ENCODE data around the gene EXOC4. TPM values are rescaled to one million over a fixed set of nuclear protein-coding genes. Genes with fewer than 3 reads are reported as not detected.
"Not testable (repeated sequence)": the region's sequence is repeated elsewhere in the genome, so short reads cannot be mapped to it uniquely, and the experiment has no call there.

Gene EXOC4
- polyA plus RNA-seq, 3 donors: 17.9 to 28.0 (median 22.3) TPM

DNA sequence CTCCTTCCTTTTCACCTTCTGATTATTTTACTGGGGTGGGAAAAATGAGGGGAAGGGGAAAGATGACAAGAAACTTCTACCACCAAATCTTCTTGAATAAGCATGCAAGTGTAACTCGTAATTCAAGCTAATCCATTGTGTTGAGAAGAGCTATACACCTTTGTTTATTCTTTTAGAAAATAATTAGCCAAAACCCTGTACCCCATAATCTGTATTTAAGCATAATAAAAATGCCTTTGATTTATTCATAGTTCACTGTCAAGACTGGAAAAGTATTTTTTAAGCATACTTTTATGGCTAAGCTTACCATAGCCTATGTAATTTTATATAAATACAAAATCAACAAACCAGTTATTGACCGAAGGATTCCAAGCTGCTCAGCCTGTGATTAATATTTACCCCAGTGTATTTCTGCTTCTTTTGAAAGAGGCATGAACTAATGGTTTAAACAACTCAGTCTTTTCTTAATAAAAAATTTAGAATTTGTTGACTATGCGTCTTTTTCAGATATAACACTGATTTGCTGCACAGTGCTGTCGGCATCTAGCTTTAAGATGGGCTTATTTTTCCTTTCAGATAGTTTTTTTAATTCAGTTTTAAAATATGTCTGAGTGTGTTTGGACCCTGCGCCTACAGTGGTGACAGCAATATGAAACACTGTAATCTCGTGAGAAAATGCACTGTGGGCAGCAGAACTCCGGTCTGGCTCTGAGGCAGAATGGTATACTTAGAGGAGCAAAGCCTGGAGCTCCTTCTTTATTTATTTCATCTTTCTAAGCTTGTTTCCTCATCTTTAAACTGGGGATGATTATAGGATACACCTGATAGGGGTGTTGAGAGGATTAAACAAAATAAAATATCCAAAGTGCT is 635.4 kb downstream of the EXOC4 start:
- WGBS, 3 donors: 30 to 92% (median 86%) methylated on average over 7 of the region's 7 CpGs
- no peak overlapping the region for H3K27ac ChIP-seq (ENCODE audit: low read depth, low read length)

DNA sequence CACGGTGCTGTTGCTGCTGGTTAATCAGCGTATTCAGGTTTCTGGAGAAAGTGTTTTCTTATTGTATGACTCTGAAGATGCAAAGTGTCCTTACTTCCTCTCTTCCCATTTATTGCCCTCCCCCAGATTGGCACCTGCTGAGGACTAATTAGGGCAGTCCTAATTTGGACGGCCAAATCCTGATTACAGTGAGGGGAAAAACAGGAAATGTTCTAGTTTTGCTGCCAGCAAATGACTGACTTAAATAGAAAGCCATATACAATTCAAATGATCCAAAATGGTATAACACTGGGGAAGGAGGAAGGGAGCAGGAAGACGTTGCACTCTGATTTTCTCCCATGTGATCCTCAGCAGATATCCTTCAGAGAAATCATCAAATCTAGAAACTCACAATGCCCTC is 651.9 kb downstream of the EXOC4 start:
- WGBS, 3 donors: 60 to 64% (median 61%) methylated on average over 4 of the region's 4 CpGs

DNA sequence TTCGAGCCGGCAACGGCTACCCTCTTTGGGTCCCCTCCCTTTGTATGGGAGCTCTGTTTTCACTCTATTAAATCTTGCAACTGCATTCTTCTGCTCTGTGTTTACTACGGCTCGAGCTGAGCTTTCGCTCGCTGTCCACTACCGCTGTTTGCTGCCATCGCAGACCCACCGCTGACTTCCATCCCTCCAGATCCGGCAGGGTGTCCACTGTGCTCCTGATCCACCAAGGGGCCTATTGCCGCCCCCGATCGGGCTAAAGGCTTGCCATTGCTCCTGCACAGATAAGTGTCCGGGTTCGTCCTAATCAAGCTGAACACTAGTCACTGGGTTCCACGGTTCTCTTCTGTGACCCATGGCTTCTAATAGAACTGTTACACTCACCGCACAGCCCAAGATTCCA is 653.7 kb downstream of the EXOC4 start:
- not testable (repeated sequence) for H3K27ac ChIP-seq (ENCODE audit: low read depth, low read length)
- 95 to 98% (median 98%) methylated on average over 15 to 16 of the region's 18 CpGs for WGBS, 3 donors

More for the DNA sequence above, 651.9 kb downstream of the EXOC4 start:
- H3K27ac ChIP-seq (ENCODE audit: low read depth, low read length): no peak overlapping the region

DNA sequence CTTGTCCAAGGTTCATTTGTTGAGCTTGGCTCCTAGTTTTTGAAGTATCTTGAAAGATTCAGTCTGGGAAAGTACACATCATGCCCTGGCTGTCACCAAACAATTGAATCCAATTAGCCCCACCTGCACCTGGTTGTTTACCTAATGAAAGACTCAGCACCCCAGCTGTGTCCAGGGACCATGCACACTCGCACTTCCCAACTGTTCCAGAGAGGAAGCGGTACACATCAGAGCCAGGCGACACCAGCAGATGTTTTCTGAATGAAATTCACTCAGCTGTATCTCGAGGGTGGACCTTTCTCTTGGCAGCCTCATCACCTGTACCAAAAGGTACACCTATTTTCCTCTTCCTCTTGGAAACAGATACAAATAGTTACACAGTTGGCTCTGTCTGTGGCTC is 657.9 kb downstream of the EXOC4 start:
- H3K27ac ChIP-seq (ENCODE audit: low read depth, low read length): no peak overlapping the region
- WGBS, 3 donors: 62 to 86% (median 81%) methylated on average over 4 of the region's 4 CpGs

DNA sequence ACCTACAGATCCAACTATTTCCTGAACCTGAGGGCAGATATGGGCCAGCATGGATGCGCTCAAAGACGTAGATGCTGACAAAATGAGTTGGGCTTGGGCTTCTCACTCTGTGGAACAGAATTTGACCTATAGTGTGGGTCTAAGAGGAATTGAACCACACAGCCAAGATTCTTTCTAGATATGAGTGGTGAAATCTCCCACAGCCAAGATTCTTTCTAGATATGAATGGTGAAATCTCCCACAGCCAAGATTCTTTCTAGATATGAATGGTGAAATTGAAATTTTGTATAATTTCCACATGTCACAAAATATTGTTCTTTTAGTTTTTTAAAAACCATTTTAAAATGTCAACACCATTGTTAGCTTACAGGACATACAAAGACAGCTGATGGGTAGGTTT is 658.8 kb downstream of the EXOC4 start:
- no peak overlapping the region for H3K27ac ChIP-seq (ENCODE audit: low read depth, low read length)
- 96 to 99% (median 97%) methylated on average over 2 of the region's 2 CpGs for WGBS, 3 donors

DNA sequence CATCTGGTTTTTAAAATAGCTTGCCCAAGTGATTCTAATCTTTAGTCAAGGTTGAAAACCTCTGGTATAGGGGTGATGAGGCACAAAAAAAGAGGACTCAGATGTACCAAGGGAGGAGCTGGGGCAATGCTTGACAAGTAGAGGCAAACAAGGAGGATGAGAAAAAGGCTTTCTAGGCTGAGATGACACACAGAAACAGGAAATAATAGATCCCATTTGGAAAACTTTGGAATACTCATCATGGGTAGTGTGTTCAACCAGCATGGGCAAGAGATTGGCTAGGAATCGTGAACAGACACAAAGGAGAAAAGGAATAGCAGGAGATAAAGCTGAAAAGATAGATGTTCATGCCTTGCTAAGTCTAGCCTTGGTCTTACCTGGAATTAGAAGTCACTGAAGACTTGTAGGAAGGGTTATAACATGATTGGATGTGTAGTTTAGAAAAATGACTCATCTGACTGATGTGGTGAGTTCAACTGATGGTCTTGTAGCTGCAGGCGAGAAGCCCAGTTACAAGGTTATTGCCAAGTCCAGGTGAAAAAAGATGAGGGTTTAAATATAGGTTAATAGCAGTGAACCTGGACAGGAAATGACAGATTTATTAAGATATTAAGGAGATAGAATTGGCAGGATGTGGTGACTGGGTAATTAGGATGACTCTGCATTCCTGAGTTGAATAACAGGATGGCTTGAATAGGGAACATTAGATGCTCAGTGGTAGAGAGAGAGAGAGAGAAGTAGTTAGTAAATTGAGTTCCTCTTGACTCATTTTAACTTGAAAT is 660.2 kb downstream of the EXOC4 start:
- no peak overlapping the region for H3K27ac ChIP-seq (ENCODE audit: low read depth, low read length)
- WGBS, 3 donors: 85 to 93% (median 91%) methylated on average over 2 of the region's 2 CpGs

DNA sequence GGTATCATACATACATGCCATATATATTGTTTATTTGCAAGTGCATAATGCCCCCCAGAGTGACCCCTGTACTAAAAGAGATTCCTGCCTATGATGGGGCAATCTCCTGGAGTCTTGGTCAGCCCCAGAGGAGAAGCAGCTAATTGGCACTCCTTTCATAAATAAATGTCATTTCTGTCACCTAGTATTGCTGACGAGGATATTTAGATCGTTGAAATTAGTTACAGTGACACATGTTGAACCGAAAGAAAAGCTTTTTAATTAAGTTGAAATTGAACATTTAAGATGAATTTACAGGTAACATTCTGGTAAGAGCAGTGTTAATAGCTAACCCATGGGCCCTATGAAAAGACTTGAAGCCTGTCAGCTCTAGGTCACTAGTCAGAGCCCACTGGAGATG is 663.7 kb downstream of the EXOC4 start:
- no peak overlapping the region for H3K27ac ChIP-seq (ENCODE audit: low read depth, low read length)
- 94 to 98% (median 97%) methylated on average over 3 of the region's 3 CpGs for WGBS, 3 donors

DNA sequence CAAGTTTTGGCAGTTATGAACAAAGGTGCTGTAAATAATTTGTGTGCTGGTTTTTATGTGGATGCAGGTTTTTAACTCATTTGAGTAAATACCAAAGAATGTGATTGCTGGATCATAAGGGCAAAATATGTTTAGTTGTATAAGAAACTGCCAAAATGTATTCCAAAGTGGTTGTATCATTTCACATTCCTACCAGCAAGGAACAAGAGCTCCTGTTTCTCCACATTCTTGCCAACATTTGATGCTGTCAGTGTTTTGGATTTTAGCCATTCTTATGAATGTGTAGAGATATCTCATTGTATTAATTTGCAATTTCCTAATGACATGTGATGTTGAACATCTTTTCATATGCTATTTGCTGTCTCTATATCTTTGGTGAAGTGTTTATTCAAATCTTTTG is 666.9 kb downstream of the EXOC4 start:
- no peak overlapping the region for H3K27ac ChIP-seq (ENCODE audit: low read depth, low read length)

DNA sequence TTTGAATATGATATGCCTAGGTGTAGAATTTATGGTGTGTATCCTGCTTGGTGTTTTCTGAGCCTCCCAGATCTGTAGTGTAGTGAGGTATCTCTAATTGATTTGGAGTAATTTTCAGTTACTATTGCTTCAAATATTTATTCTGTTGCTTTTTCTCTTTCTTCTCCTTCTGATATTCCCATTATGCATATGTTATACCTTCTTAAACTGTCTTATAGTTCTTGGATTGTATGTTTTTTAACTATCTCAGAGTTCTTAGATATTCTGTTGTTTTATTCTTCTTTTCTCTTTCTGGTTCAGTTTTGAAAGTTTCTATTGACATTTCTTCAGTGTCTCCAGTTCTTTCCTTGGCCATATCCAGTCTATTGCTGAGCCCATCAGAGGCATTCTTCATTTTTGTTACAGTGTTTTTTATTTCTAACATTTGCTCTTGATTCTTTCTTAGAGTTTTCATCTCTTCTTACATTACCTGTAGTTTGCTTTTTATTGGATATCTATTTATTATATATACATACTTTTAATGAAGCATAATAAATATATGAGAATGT is 668.8 kb downstream of the EXOC4 start:
- no peak overlapping the region for H3K27ac ChIP-seq (ENCODE audit: low read depth, low read length)

DNA sequence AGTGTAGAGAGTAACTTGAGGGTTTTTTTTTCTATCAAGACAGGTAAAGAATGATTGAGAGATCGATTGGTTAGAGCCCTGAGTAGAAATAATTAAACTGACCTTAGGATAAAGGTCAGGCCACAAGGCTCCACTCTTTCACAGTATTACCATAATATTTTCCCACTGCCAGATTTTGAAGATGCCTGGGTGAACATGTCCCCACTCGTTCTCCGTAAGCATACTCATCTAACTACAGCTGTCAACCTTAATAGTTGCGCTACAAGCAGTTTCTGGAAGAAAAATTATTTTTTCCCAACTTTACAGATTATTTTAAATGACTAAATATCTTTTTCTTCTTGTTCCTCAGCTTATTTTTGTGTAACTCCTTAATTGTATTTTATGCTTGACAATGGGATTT is 671.1 kb downstream of the EXOC4 start:
- H3K27ac ChIP-seq (ENCODE audit: low read depth, low read length): no peak overlapping the region
- WGBS, 3 donors: 93 to 96% (median 95%) methylated on average over 4 of the region's 4 CpGs

DNA sequence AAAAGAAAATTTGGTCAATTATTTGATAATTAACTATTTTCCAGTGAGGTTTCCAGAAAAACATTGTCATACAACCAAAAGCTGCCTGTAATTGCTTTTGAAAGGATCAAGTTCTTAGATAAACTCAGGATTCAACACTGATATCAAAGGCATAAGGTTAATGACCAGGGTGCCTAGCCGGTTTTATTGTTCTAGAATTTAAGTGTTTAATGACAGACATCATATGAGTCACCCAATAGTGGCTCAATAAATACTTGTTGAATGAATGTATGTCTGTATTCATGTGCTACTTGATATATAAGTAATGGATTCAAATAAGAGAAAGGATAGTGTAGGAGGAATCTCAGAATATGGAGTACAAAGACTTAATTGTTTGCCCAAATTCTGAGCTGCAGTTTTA is 678.2 kb downstream of the EXOC4 start:
- H3K27ac ChIP-seq (ENCODE audit: low read depth, low read length): no peak overlapping the region
- WGBS, 3 donors: 72 to 87% (median 78%) methylated on average over 1 of the region's 1 CpG

DNA sequence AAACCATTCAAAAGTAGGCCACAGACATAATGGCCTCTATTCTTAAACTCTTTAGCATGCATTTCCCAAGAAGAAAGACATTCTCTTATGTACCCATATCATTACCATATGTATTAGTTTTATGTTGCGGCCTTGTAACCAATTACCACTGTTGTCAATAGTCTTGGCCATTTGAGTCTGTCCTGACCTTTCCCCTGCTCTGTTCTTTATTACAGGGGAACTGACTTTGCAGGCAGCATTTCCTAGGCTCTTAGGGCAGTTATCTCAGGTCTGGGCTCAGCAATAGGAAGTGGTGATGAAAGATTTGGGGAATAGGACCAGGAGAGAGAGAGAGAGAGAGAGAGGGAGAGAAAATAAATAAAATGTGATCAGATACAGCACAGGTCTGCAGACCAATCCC is 679.7 kb downstream of the EXOC4 start:
- H3K27ac ChIP-seq (ENCODE audit: low read depth, low read length): no peak overlapping the region
- WGBS, 3 donors: 44 to 98% (median 95%) methylated on average over 1 of the region's 1 CpG

DNA sequence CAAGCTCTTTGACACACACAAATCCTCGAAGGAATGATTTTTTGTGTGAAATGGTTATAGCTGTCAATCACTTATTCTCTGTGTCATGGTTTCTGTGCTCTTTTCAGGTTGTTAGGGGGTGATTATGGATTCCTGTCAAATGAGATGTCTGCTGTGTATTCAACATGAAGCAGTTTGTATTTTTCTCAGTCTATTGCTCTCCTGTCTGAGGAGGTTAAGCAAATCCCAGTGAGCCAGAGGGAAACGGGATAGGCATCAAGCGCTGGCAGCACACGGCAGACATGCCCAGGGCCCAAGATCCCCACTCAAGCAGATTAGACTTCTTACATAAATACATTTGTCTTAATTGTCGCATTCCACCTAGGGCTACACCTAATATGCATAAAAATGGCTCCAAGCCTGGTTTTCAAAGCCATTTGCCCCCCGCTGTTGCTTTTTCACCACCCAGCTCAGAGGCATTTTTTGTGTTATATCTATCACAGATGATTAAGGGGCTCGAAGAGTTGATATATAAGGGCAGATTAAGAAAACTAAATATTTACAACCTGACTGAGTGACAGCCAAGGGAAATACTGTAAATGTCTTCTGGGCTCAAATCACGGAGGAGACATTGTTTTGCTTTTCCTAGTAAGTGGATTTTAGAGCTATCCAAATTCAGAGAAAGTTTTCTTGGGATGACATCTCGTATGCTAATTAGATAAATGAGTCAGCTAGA is 681.5 kb downstream of the EXOC4 start:
- WGBS, 3 donors: 84 to 94% (median 89%) methylated on average over 9 of the region's 9 CpGs
- H3K27ac ChIP-seq (ENCODE audit: low read depth, low read length): no peak overlapping the region

DNA sequence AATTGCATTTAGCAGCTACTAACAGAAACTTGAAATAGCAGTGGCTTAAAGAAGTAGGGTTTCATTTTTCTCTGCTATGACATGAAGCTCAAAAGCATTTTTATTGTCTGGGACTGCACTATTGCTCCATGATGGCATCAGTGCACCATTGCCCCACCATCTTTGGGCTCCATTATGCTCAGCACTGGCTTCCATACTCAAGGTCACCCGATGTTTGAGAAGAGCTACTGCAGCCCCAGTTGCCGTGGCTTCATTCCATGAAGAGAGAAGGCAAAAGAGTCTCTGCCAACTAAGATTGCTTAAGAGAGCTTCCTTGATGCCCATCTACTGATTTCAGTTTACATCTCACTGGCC is 682.1 kb downstream of the EXOC4 start:
- WGBS, 3 donors: 61 to 86% (median 64%) methylated on average over 2 of the region's 2 CpGs
- no peak overlapping the region for H3K27ac ChIP-seq (ENCODE audit: low read depth, low read length)

DNA sequence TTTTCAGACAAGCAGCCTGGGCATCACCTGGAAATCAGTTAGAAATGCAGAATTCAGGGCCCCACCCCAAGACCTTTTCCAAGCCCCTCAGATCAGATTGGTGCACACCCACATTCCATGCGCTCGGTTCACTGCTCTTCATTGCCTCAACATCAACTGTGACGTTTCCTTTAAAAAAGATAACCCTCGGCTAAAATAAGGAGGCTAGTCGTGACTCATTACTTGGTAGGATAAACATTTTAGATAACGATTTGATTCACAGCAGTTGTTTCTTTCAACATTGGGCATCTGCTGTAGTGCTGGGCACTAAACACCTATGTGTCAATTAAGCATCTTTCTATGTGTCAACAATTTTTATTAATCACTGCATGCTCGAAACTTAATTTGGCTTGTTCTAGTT is 683.2 kb downstream of the EXOC4 start:
- 71 to 77% (median 75%) methylated on average over 7 of the region's 7 CpGs for WGBS, 3 donors
- H3K27ac ChIP-seq (ENCODE audit: low read depth, low read length): no peak overlapping the region

DNA sequence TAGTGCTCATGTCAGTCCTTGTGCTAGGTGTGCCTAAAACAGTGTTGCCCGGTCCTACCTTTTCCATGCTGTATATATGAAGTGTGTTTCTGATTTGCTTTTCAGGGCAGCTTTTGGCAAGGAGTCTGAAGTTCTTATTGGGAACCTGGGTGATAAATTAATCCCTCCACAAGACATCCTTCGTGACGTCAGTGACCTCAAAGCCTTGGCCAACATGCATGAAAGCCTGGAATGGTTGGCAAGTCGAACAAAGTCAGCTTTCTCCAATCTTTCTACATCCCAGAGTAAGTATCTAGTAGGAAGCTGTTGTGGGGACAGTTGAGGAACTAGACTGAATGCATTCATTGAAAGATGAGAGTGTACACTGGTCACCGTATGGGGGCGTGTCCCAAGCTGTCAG is 684.9 kb downstream of the EXOC4 start:
- H3K27ac ChIP-seq (ENCODE audit: low read depth, low read length): no peak overlapping the region
- 93 to 95% (median 94%) methylated on average over 6 of the region's 6 CpGs for WGBS, 3 donors

DNA sequence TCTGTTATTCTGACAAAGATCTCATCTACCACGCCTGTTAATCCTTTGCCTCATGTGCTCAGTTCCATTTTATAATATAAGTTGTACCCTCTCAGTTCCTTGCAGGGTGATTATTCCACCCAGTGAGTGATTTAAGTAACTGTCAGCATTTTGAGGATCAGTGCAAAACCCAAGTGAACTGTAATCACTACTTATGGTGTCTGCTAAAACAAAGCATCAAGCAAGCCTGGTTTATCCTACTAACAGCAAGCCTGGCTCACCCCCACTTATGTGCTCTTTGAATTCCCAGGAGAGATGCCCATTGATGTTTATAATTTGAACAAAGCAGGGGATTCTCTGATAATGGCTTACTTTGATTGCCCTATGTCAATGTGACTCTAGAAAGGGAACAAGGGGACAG is 687.5 kb downstream of the EXOC4 start:
- WGBS, 3 donors: 92 to 97% (median 94%) methylated on average over 1 of the region's 1 CpG
- H3K27ac ChIP-seq (ENCODE audit: low read depth, low read length): no peak overlapping the region

DNA sequence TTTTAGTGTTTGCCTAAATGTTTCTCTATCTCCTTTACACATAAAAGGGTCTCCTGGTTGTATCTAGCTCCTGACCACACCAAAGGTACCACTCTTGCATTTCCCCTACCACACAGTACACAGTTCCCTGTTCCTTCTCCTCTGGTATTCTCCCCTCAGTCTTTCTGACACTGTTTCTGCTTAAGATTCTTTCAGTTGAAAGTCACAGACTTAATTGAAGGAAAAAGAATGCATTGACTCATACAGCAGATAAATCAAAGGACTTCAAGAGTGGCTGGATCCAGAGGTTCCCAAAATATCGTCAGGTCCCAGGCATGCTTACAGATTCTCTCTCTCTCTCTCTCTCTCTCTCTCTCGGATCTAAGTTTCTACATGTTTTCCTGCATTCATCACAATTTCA is 688.6 kb downstream of the EXOC4 start:
- 78 to 96% (median 81%) methylated on average over 2 of the region's 2 CpGs for WGBS, 3 donors

DNA sequence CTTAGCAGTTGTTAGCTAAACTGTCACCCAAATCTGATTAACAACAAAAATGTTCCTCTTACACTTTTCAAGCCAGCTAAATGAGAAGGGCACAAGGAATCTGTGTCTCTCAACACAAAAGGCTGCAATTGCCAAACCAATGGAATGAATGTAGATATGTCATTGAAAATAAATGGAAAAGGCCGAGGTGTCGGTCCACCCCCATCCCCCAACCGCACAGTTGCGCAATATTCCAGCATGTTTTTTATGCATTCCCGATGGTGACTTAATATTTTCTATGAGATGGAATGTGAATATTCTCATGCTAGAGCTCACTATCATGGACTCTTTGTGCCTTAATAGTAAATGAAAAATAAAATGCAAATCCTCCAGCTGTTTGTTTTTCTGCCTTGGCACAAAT is 692.6 kb downstream of the EXOC4 start:
- 68 to 83% (median 69%) methylated on average over 5 of the region's 5 CpGs for WGBS, 3 donors
- no peak overlapping the region for H3K27ac ChIP-seq (ENCODE audit: low read depth, low read length)

More for the DNA sequence above, 688.6 kb downstream of the EXOC4 start:
- no peak overlapping the region for H3K27ac ChIP-seq (ENCODE audit: low read depth, low read length)
